ENCODE data around the gene FHL3. TPM values are rescaled to one million over a fixed set of nuclear protein-coding genes. Genes with fewer than 3 reads are reported as not detected.

FHL3 gene
- polyA plus RNA-seq, 2 of the 4 experiments (the other 2 are of a cell fraction), result 1.4 to 5.4 TPM

DNA sequence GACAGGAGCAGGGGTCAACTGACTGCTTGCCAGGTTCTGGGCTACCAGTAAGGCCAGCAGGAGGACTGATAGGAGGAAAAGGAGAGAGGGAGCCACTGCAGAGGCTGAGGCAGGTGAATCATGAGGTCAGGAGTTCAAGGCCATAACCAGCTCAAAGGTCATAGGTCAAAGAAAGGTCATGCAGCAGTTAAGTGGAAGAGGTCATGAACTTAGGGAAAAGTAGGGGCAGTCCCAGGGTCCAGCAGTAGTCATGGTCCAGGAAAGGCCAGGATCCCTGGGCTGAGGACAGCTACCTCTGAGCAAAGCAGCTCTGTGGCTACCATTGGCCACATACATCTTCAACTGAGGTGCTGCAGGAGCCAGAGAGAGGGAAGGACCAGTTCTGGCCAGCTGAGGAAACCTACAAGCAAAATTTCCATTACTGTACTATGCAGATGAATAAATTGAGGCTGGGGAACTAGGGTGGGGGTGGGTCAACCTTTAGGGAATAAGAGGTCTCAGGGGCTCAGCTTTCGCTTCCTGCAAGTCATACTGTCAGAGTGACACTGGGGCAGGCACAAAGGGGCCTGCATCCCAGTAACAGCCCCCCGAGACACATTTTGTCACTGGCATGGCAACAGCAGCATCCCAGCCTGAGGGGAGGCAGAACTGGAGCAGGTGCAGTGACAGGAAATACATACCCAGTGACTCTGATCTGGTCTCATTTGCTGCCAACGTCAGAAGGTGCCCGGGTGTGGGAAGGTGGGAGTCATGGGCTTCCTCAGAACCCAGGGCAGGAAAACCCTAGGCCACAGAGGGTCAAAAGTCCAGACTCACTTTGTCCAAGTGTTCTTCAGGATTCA lies 53.3 kb downstream of the FHL3 start:
- no peak overlapping the region for H3K4me3 ChIP-seq
- TF ChIP-seq FOSL2 (IDR thresholded peaks at IDR 0.05), result no peak
- TF ChIP-seq FOSL2 (CRISPR knock-in tag; IDR thresholded peaks at IDR 0.05), result no peak
- H3K4me2 ChIP-seq, result no peak overlapping the region
- peaks cover 4% of the 10 kb centered on the region; the same call in 1 of the 3 replicates for H3K4me1 ChIP-seq
- POLR2A ChIA-PET, result no interaction called here
- CTCF ChIA-PET, result interaction anchor here (0.6 to 2.0 kb wide), 2 partner anchors 8 to 24 kb away, joined by 3 to 6 read pairs; no protein-coding TSS in a partner anchor
- H3K9me3 ChIP-seq, result no peaks in the 10 kb centered on the region
- FAIRE-seq (no peak), DNase-seq (ENCODE audit: low read depth in 1 of 2, low spot score in 1 of 2) (no peak), ATAC-seq (no peak)
- 76% methylated on average over 4 of the region's 4 CpGs for WGBS (ENCODE audit: missing lambda C conversion rate)
- H3K27ac ChIP-seq, result no peak overlapping the region

DNA sequence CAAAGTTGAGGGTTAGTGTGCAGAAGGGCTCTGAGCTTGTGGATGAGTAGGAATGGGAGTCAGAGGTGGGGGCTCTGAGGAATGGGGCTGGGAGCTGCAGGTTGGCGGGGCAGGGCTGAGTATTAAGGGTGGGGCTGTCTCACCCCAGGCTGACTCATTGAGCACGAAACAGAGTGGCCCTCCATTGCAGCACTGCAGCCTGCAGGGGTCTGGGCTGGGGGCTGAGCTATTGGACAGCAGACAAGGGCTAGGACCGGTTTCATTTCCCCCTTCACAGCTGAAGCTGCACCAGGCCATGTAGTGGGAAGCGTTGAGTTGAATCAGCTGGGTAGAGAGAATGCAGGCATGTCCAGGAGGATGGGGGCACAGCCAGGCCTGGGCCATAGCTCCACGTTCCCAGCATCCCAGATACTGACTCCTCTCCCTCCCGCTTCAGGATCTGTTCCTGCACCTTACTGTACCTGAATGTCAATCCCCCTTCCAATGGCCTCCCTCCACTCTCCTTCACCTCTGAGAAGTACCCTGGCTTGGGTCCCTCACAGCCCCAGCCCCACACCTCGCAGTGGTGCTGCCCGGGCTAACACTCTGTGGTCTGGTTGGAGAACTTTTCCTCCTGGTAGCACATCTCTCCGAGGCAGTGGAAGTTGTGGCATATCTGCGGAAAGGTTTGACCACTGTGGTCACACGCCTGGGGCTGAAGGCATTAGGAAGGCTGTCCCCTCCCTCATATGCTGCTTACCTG lies 54.1 kb downstream of the FHL3 start:
- TF ChIP-seq RNF2 (IDR thresholded peaks at IDR 0.05; ENCODE audit: borderline replicate concordance, low read depth) (no peak), CBX8 (IDR thresholded peaks at IDR 0.05) (no peak), POLR2AphosphoS2 (conservative IDR thresholded peaks at IDR 0.05; ENCODE audit: low read length) (no peak), HOXB5 (CRISPR knock-in tag; IDR thresholded peaks at IDR 0.05) (no peak), NR3C1 (IDR thresholded peaks at IDR 0.05) (no peak), NFE2L2 (conservative IDR thresholded peaks at IDR 0.05; ENCODE audit: low read length) (no peak), MAFK (IDR thresholded peaks at IDR 0.05; ENCODE audit: partially characterized antibody) (no peak), HES2 (IDR thresholded peaks at IDR 0.05) (no peak), RFX5 (IDR thresholded peaks at IDR 0.05) (no peak), ESRRA (IDR thresholded peaks at IDR 0.05; ENCODE audit: borderline replicate concordance, low read length) (no peak)
- Histone ChIP-seq H3K4me2 (no peak overlapping the region), H3K4me3 (no peak overlapping the region), H3K4me1 (peaks cover 4% of the 10 kb centered on the region; the same call in 1 of the 3 replicates), H3K27ac (no peak overlapping the region), H3K9me3 (no peaks in the 10 kb centered on the region)
- no peak for FAIRE-seq
- ATAC-seq, result no peak
- WGBS (ENCODE audit: missing lambda C conversion rate), result 81% methylated on average over 9 of the region's 11 CpGs
- DNase-seq (ENCODE audit: low read depth in 1 of 2, low spot score in 1 of 2), result no peak
- POLR2A ChIA-PET, result no interaction called here
- CTCF ChIA-PET, result interaction anchor here (0.6 to 2.0 kb wide), 2 partner anchors 8 to 24 kb away, joined by 3 to 6 read pairs; no protein-coding TSS in a partner anchor

GRCh38 chr1:37949524-37950152 lies 55.7 kb downstream of the FHL3 start:
- Histone ChIP-seq H3K4me1 (peaks cover 13% of the 10 kb centered on the region), H3K4me3 (no peak overlapping the region), H3K27ac (no peak overlapping the region), H3K4me2 (no peak overlapping the region), H3K9me3 (no peaks in the 10 kb centered on the region)
- CTCF ChIA-PET, result interaction anchor here (0.8 to 1.7 kb wide), 5 partner anchors 8 to 90 kb away, joined by 3 to 6 read pairs (median 5); partner anchors contain the start of gene SF3A3
- no peak for ATAC-seq
- DNase-seq (ENCODE audit: low read depth in 1 of 2, low spot score in 1 of 2), result no peak
- no peak for FAIRE-seq
- POLR2A ChIA-PET, result no interaction called here
- 88% methylated on average over 3 of the region's 6 CpGs for WGBS (ENCODE audit: missing lambda C conversion rate)
- TF ChIP-seq ZFP36 (IDR thresholded peaks at IDR 0.05; ENCODE audit: borderline replicate concordance, partially characterized antibody) (no peak), HDAC2 (IDR thresholded peaks at IDR 0.05) (no peak)

DNA sequence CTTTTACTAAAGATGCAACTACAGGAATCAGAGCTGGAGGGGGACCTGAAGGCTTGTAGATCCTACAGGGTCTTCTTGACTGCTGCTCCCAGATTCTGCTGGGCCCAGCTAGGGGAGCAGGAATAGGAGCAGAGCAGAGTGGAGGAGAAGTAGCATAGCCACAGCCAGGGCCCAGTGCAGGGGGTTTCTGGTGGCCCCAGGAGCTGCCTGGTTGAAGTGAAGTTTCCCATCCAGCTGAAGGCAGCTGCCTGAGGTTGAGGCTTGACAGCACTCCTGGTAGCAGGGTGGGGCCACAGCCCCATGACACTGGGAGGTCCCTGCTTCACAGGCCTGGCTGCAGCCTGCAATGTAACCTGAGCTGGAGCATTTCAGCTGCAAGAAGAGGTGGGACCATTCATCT lies 56.5 kb downstream of the FHL3 start:
- ChIA-PET CTCF (interaction anchor here (0.8 to 2.0 kb wide), 6 partner anchors 9 to 89 kb away, joined by 3 to 6 read pairs (median 4); partner anchors contain the start of gene SF3A3), POLR2A (no interaction called here)
- Histone ChIP-seq H3K4me3 (no peak overlapping the region), H3K4me1 (peaks cover 13% of the 10 kb centered on the region), H3K9me3 (no peaks in the 10 kb centered on the region), H3K27ac (no peak overlapping the region), H3K4me2 (no peak overlapping the region)
- ATAC-seq (no peak), DNase-seq (ENCODE audit: low read depth in 1 of 2, low spot score in 1 of 2) (no peak), FAIRE-seq (no peak)
- TF ChIP-seq ESRRA (IDR thresholded peaks at IDR 0.05; ENCODE audit: borderline replicate concordance, low read length), result no peak
- TF ChIP-seq, protein P1, sequence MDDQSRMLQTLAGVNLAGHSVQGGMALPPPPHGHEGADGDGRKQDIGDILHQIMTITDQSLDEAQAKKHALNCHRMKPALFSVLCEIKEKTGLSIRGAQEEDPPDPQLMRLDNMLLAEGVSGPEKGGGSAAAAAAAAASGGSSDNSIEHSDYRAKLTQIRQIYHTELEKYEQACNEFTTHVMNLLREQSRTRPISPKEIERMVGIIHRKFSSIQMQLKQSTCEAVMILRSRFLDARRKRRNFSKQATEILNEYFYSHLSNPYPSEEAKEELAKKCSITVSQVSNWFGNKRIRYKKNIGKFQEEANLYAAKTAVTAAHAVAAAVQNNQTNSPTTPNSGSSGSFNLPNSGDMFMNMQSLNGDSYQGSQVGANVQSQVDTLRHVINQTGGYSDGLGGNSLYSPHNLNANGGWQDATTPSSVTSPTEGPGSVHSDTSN (IDR thresholded peaks at IDR 0.05), result no peak
- TF ChIP-seq RARB (CRISPR knock-in tag; IDR thresholded peaks at IDR 0.05), result no peak
- no peak for TF ChIP-seq FOSL2 (IDR thresholded peaks at IDR 0.05)
- no peak for TF ChIP-seq FOSL2 (CRISPR knock-in tag; IDR thresholded peaks at IDR 0.05)
- TF ChIP-seq NPAS2 (CRISPR knock-in tag; IDR thresholded peaks at IDR 0.05; ENCODE audit: borderline replicate concordance), result no peak
- TF ChIP-seq CBX8 (IDR thresholded peaks at IDR 0.05), result no peak
- no peak for TF ChIP-seq GATA3 (IDR thresholded peaks at IDR 0.05; ENCODE audit: borderline replicate concordance)
- TF ChIP-seq HOXB13 (CRISPR knock-in tag; IDR thresholded peaks at IDR 0.05; ENCODE audit: low read depth), result no peak
- TF ChIP-seq EHF (CRISPR knock-in tag; IDR thresholded peaks at IDR 0.05), result no peak
- TF ChIP-seq MYC (IDR thresholded peaks at IDR 0.05; ENCODE audit: borderline replicate concordance, low read length), result no peak
